GM12878 (cell line): ENCODE results near the gene ARHGAP45. TPM values are rescaled to one million over a fixed set of nuclear protein-coding genes. Genes with fewer than 3 reads are reported as not detected.

Experiments used
- ATAC-seq: fragments of 200-7000 bp; cut with Tn5 transposase; 3 replicates; pipeline ENCODE4 v1.9.1; 2020; ENCODE audit warnings: mild to moderate bottlenecking, moderate library complexity
- BruUV-seq: library from RNA; stranded (reverse); fragments of 400-500 nt; replicated peaks from 2 replicates; lab custom pipeline; 2021; lab: Mats Ljungman, UMichigan
- CTCF ChIA-PET: fragments of 300-600 bp; sonication (Branson Sonifier 250); formaldehyde crosslinking; extraction: SDS; loops from one replicate; lab custom pipeline; 2021; ENCODE audit warnings: inconsistent platforms; lab: Yijun Ruan, JAX
- POLR2A ChIA-PET: fragments of 350-600 bp; formaldehyde crosslinking; extraction: SDS; loops from one replicate; lab custom pipeline; 2021; ENCODE audit warnings: inconsistent platforms; lab: Charles Lee
- RAD21 ChIA-PET: fragments of 300-600 bp; sonication (Branson Sonifier 250); formaldehyde crosslinking; loops from one replicate; lab custom pipeline; 2023; ENCODE audit warnings: antibody characterized with exemption; ENCODE audit not compliant: unreplicated experiment; lab: Charles Lee
- SMC1A ChIA-PET: fragments of 300-600 bp; sonication (Branson Sonifier 250); formaldehyde crosslinking; loops from one replicate; lab custom pipeline; 2023; ENCODE audit not compliant: unreplicated experiment, uncharacterized antibody; lab: Charles Lee
- DNase-seq: peaks from one replicate; pipeline ENCODE4 v3.0.0-alpha.2; 2011; ENCODE audit warnings: low read depth, low spot score
- FAIRE-seq: peaks from 3 replicates; lab custom pipeline; 2011; peaks lifted over from hg19 to GRCh38; lab: Jason Lieb, UNC
- H2AFZ ChIP-seq: 2 replicates; pipeline ENCODE4 v1.6.0; 2011; ENCODE audit warnings: low read depth, low read length, control low read depth; ENCODE audit not compliant: control insufficient read depth
- H3K27ac ChIP-seq: 2 replicates; pipeline ENCODE4 v1.5.1; 2011; ENCODE audit warnings: control low read depth; ENCODE audit not compliant: control insufficient read depth, insufficient read depth
- H3K27me3 ChIP-seq, 2 experiments: replicated peaks in 1 of 2; 2 replicates each; pipeline versions ENCODE4 v1.6.0 to v1.6.1; 2011; ENCODE audit warnings: low read length in 1 of 2; ENCODE audit not compliant: control insufficient read depth in 2 of 2, insufficient read depth in 2 of 2
- H3K36me3 ChIP-seq, 2 experiments: 2 replicates each; pipeline ENCODE4 v1.5.1; 2011; ENCODE audit warnings: low read length in 1 of 2; ENCODE audit not compliant: control insufficient read depth in 2 of 2, insufficient read depth in 2 of 2
- H3K4me1 ChIP-seq: 2 replicates; pipeline ENCODE4 v1.6.1; 2011; ENCODE audit warnings: mild to moderate bottlenecking, low read length, moderate library complexity, mixed read lengths; ENCODE audit not compliant: control insufficient read depth, insufficient read depth
- H3K4me2 ChIP-seq: 2 replicates; pipeline ENCODE4 v1.6.0; 2011; ENCODE audit warnings: control low read depth; ENCODE audit not compliant: control insufficient read depth, insufficient read depth
- H3K4me3 ChIP-seq: fragments of 200-600 bp; sonication (generic); 2 replicates; pipeline ENCODE4 v1.5.1; 2016
- H3K79me2 ChIP-seq: 2 replicates; pipeline ENCODE4 v1.6.0; 2011; ENCODE audit warnings: low read length; ENCODE audit not compliant: control insufficient read depth, insufficient read depth
- H3K9ac ChIP-seq: 2 replicates; pipeline ENCODE4 v1.8.0; 2011; ENCODE audit warnings: low read length, control low read depth, mixed read lengths; ENCODE audit not compliant: control insufficient read depth, insufficient read depth
- H3K9me3 ChIP-seq: replicated peaks from 3 replicates; pipeline ENCODE4 v1.5.1; 2011; ENCODE audit warnings: mild to moderate bottlenecking, low read length; ENCODE audit not compliant: control insufficient read depth, insufficient read depth
- H4K20me1 ChIP-seq: 2 replicates; pipeline ENCODE4 v1.6.0; 2011; ENCODE audit not compliant: control insufficient read depth, insufficient read depth
- EZH2 ChIP-seq: IDR thresholded peaks from 2 replicates; pipeline ENCODE4 v1.6.1; 2012; ENCODE audit warnings: low read depth, mild to moderate bottlenecking, control low read depth, inconsistent platforms, low read length, borderline replicate concordance; ENCODE audit not compliant: control insufficient read depth
- NR2C2 ChIP-seq: IDR thresholded peaks from 2 replicates; pipeline ENCODE4 v1.6.1; 2011; ENCODE audit warnings: borderline replicate concordance, low read depth; ENCODE audit not compliant: control insufficient read depth, insufficient read length
- PML ChIP-seq: IDR thresholded peaks from 2 replicates; pipeline ENCODE4 v1.6.1; 2012; ENCODE audit warnings: low read length, inconsistent platforms
- POLR2A ChIP-seq: IDR thresholded peaks from 2 replicates; pipeline ENCODE4 v1.6.1; 2011; ENCODE audit warnings: low read depth, mild to moderate bottlenecking, low read length
- POLR2AphosphoS2 ChIP-seq: IDR thresholded peaks from 2 replicates; pipeline ENCODE4 v1.6.1; 2011; ENCODE audit warnings: low read depth, mild to moderate bottlenecking, low read length, improper control_type of control experiment, moderate library complexity
- RBBP5 ChIP-seq: fragments of 200-600 bp; sonication (generic); conservative IDR thresholded peaks from 2 replicates; pipeline ENCODE4 v1.6.1; 2016
- YY1 ChIP-seq: IDR thresholded peaks from 2 replicates; pipeline ENCODE4 v1.6.1; 2011; ENCODE audit warnings: low read depth, mild to moderate bottlenecking, low read length
- WGBS: methylation state at CpG from one replicate; pipeline ENCODE4 v1.1.6; 2016; ENCODE audit warnings: low lambda C conversion rate; ENCODE audit not compliant: insufficient replicate concordance, insufficient coverage; ENCODE audit errors: missing lambda C conversion rate; 5-methylcytosine and 5-hydroxymethylcytosine counted together
- in situ Hi-C: fragments of 300-500 bp; cut with MboI; formaldehyde crosslinking; loops from 9 replicates; pipeline ENCODE4 v1.14.3; 2018; ENCODE audit warnings: mixed read lengths
- intact Hi-C: fragments of 100-400 bp; cut with micrococcal nuclease; formaldehyde crosslinking; loops from one replicate; pipeline ENCODE4 v1.14.2; 2022; ENCODE audit not compliant: unreplicated experiment
- polyA plus RNA-seq, 11 experiments: library from polyadenylated mRNA; depleted of rRNA in 4 of 11; unstranded in 6 of 11; stranded (reverse) in 5 of 11; fragments of >200 nt; fragmentation: Nextera tagmentation in 4 of 11; fragmentation: Illumina TruSeq in 1 of 11; extraction: Ambion mirVana in 4 of 11; extraction: Trizol in 1 of 11; gene quantifications; 1 replicate in 1 of 11; 2 replicates in 10 of 11; pipeline versions ENCODE4 v1.2.1 to v1.2.3, GENCODE V29; 2011 to 2016; ENCODE audit warnings: inconsistent platforms in 2 of 11, missing spikeins in 2 of 11, low read depth in 1 of 11
- total RNA-seq, 4 experiments: library from RNA; depleted of rRNA in 3 of 4; stranded (reverse); fragments of >200 nt in 3 of 4; fragmentation: Illumina TruSeq in 1 of 4; extraction: Trizol in 1 of 4; gene quantifications; 2 replicates each; pipeline versions ENCODE4 v1.2.1 to v1.2.3, GENCODE V29; 2013 to 2021
- TF ChIP-seq, protein P1 (sequence below): fragments of 450-650 bp; IDR thresholded peaks from 2 replicates; pipeline ENCODE4 v1.6.1; 2017; ENCODE audit warnings: antibody characterized with exemption, mild to moderate bottlenecking, moderate library complexity
- TF ChIP-seq, protein P2 (sequence below): fragments of 150-350 bp; IDR thresholded peaks from 2 replicates; pipeline ENCODE4 v1.6.1; 2014; ENCODE audit warnings: mild to moderate bottlenecking, low read depth, low read length
- TF ChIP-seq, protein P3 (sequence below): IDR thresholded peaks from 2 replicates; pipeline ENCODE4 v1.6.1; 2012; ENCODE audit warnings: low read depth, low read length, improper control_type of control experiment

The ARHGAP45 gene
- total and polyA plus RNA-seq, 10 of the 15 experiments (the other 5 are each of a cell fraction or from before 2014, with no cell fraction given) = 1.4 to 151 (median 59.9) TPM

DNA sequence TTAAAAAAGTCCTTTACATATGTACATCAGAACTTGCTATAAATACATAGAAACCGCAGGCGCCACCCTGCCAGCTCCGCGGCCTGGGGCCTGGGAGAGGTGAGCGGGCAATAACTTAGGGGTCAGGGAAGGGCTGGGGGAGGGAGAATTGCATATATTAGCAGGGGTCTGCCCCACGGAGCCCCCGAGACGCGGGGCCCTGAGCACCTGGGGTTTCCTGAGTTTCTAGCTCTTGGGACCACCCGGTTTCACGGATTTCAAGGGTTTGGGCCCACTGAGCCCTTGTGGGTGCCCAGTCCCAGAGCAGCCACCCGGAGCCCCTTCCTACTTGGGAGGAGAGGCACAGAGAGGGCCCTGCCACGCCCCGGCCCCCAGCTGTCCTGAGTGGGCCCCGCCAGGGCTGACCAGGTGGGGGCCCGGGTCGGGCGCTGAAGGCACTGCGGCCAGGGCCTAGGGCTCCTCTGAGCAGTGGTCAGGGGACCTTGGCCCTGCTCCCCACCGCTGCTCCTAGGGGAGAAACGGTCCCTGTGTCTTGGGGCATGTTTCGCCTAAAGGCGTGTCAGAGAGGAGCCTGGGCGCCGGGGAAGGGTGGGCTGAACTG, 40.8 kb downstream of the ARHGAP45 start (continued):
- TF ChIP-seq, protein P1, sequence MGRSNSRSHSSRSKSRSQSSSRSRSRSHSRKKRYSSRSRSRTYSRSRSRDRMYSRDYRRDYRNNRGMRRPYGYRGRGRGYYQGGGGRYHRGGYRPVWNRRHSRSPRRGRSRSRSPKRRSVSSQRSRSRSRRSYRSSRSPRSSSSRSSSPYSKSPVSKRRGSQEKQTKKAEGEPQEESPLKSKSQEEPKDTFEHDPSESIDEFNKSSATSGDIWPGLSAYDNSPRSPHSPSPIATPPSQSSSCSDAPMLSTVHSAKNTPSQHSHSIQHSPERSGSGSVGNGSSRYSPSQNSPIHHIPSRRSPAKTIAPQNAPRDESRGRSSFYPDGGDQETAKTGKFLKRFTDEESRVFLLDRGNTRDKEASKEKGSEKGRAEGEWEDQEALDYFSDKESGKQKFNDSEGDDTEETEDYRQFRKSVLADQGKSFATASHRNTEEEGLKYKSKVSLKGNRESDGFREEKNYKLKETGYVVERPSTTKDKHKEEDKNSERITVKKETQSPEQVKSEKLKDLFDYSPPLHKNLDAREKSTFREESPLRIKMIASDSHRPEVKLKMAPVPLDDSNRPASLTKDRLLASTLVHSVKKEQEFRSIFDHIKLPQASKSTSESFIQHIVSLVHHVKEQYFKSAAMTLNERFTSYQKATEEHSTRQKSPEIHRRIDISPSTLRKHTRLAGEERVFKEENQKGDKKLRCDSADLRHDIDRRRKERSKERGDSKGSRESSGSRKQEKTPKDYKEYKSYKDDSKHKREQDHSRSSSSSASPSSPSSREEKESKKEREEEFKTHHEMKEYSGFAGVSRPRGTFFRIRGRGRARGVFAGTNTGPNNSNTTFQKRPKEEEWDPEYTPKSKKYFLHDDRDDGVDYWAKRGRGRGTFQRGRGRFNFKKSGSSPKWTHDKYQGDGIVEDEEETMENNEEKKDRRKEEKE = no peak
- no peak for TF ChIP-seq EZH2
- TF ChIP-seq RBBP5 = no peak
- TF ChIP-seq, protein P2, sequence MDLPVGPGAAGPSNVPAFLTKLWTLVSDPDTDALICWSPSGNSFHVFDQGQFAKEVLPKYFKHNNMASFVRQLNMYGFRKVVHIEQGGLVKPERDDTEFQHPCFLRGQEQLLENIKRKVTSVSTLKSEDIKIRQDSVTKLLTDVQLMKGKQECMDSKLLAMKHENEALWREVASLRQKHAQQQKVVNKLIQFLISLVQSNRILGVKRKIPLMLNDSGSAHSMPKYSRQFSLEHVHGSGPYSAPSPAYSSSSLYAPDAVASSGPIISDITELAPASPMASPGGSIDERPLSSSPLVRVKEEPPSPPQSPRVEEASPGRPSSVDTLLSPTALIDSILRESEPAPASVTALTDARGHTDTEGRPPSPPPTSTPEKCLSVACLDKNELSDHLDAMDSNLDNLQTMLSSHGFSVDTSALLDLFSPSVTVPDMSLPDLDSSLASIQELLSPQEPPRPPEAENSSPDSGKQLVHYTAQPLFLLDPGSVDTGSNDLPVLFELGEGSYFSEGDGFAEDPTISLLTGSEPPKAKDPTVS = no peak
- no peak for TF ChIP-seq PML

DNA sequence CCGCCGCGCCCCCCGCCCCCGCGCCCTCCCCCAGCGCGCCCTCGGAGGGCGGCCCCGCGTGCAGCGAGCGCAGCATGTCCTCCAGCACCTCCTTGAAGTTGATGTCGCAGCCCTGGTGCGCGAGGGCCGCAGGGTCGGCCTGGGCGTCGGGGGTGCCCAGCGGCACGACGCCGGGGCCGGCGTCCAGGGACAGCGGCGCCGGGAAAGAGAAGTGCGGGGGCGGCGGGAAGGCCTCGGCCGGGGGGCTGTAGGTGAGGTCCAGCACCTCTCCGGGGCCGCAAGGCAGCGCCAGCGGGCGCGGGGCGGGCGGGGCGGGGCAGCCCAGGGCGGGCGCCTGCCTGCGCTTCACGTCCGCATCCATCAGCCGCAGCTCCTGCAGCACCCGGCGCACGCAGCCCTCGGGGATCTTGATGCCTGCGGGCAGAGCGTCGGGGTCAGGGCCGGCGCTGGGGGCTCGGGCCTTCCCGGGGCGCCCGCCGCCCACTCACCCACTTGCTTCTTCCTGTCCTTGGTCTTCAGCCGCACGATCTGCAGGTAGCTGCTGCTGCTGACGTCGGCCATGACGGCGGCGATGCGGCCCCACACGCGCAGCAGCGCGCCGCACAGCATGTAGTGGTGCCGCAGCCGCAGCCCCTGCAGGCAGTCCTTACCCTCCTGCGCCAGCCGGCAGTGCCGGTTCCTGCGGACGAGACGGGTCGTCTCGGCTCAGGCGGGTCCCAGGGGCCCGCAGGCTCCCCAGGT, 41.5 kb downstream of the ARHGAP45 start:
- CTCF ChIA-PET = interaction anchor here (1.5 kb wide), 1 partner anchor 86 kb away, joined by 6 read pairs; no protein-coding TSS in a partner anchor
- intact Hi-C loops (no loop called here), in situ Hi-C loops (loop anchor here (5.0 kb wide), 1 partner anchor 94 kb away; no protein-coding TSS in a partner anchor)
- Histone ChIP-seq H3K4me2 (no peak overlapping the region), H3K36me3 (peaks cover 0 to 18% of the 10 kb centered on the region in 2 experiments; a peak in 2 of 4 replicates), H2AFZ (no peak overlapping the region), H3K79me2 (peaks cover 9% of the 10 kb centered on the region), H3K4me1 (peaks cover 3% of the 10 kb centered on the region), H4K20me1 (no peaks in the 10 kb centered on the region; the same call in 1 of the 2 replicates), H3K9ac (no peak overlapping the region), H3K4me3 (no peak overlapping the region), H3K27me3 (no peaks in the 10 kb centered on the region), H3K27ac (no peak overlapping the region), H3K9me3 (no peaks in the 10 kb centered on the region)
- no peak for ATAC-seq
- no peak for FAIRE-seq
- no peak for TF ChIP-seq NR2C2
- TF ChIP-seq, protein P3, sequence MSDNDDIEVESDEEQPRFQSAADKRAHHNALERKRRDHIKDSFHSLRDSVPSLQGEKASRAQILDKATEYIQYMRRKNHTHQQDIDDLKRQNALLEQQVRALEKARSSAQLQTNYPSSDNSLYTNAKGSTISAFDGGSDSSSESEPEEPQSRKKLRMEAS = no peak
- 0 out of 2 replicates have a peak, but pooled peaks have one; percentile 47 for TF ChIP-seq POLR2AphosphoS2
- TF ChIP-seq YY1 = 0 out of 2 replicates have a peak, but pooled peaks have one; percentile 18
- peak; percentile 66 for TF ChIP-seq POLR2A
- 86% methylated on average over 43 of the region's 89 CpGs for WGBS
- no peak for DNase-seq
- POLR2A ChIA-PET = no interaction called here
- SMC1A ChIA-PET = no interaction called here
- no TSS peak for BruUV-seq
- RAD21 ChIA-PET = no interaction called here
